HepG2 (cell line): ENCODE measurements around the gene TRMT5. TPM values are rescaled to one million over a fixed set of nuclear protein-coding genes. Genes with fewer than 3 reads are reported as not detected.

Experiments
- ATAC-seq: fragments of 200-7000 bp; cut with Tn5 transposase; 3 replicates; pipeline ENCODE4 v1.9.1; 2020; ENCODE audit warnings: mild to moderate bottlenecking, moderate library complexity
- BruUV-seq: library from RNA; stranded (reverse); fragments of 400-500 nt; replicated peaks from 2 replicates; lab custom pipeline; 2021; lab: Mats Ljungman, UMichigan
- CTCF ChIA-PET: fragments of 300-600 bp; formaldehyde crosslinking; extraction: SDS; loops from one replicate; lab custom pipeline; 2021; ENCODE audit warnings: low total read pairs, inconsistent platforms, low intra/inter-chr PET ratio; lab: Yijun Ruan, JAX
- POLR2A ChIA-PET: fragments of 350-600 bp; sonication (Branson Sonifier 250); formaldehyde crosslinking; loops from one replicate; lab custom pipeline; 2020; ENCODE audit warnings: antibody characterized with exemption, inconsistent platforms; lab: Yijun Ruan, JAX
- DNase-seq: peaks from one replicate; pipeline ENCODE4 v3.0.0-alpha.2; 2015; ENCODE audit warnings: low spot score
- FAIRE-seq: peaks from 3 replicates; lab custom pipeline; 2011; peaks lifted over from hg19 to GRCh38; lab: Jason Lieb, UNC
- H2AFZ ChIP-seq: one replicate; pipeline ENCODE4 v1.6.1; 2011; ENCODE audit warnings: low read length, inconsistent platforms
- H3K27ac ChIP-seq: fragments of 300-600 bp; 3 replicates; pipeline ENCODE4 v1.8.0; 2011; ENCODE audit warnings: mixed run types, mild to moderate bottlenecking, mixed read lengths, low read length, inconsistent platforms; ENCODE audit not compliant: insufficient read depth; ENCODE audit errors: extremely low read length
- H3K27me3 ChIP-seq, 2 experiments: fragments of 200-600 bp in 1 of 2; 2 replicates in 1 of 2; 3 replicates in 1 of 2; pipeline versions ENCODE4 v1.6.0 to v1.8.0; 2011; ENCODE audit warnings: low read length in 2 of 2, mild to moderate bottlenecking in 2 of 2, moderate library complexity in 2 of 2, inconsistent platforms in 1 of 2; ENCODE audit not compliant: insufficient read depth in 2 of 2, control insufficient read depth in 1 of 2
- H3K36me3 ChIP-seq, 2 experiments: fragments of 200-600 bp in 1 of 2; replicated peaks in 1 of 2; 2 replicates in 1 of 2; 3 replicates in 1 of 2; pipeline versions ENCODE4 v1.5.1 to v1.8.0; 2011; ENCODE audit warnings: low read length in 2 of 2, inconsistent platforms in 1 of 2; ENCODE audit not compliant: insufficient read depth in 2 of 2, control insufficient read depth in 1 of 2
- H3K4me1 ChIP-seq: 2 replicates; pipeline ENCODE4 v1.5.1; 2012; ENCODE audit warnings: low read length, inconsistent platforms; ENCODE audit not compliant: insufficient read depth
- H3K4me2 ChIP-seq: 2 replicates; pipeline ENCODE4 v1.6.0; 2011; ENCODE audit warnings: low read depth, low read length, inconsistent platforms
- H3K4me3 ChIP-seq, 3 experiments: fragments of 200-600 bp in 1 of 3; sonication (generic), shearing (Covaris generic) in 1 of 3; replicated peaks in 1 of 3; 2 replicates each; pipeline ENCODE4 v1.5.1; 2011 to 2016; ENCODE audit warnings: low read length in 3 of 3, inconsistent platforms in 2 of 3, low read depth in 2 of 3, mild to moderate bottlenecking in 2 of 3, control low read depth in 1 of 3, mixed read lengths in 1 of 3; ENCODE audit not compliant: insufficient read depth in 1 of 3
- H3K79me2 ChIP-seq: one replicate; pipeline ENCODE4 v1.6.1; 2011; ENCODE audit warnings: low read length, inconsistent platforms; ENCODE audit not compliant: insufficient read depth
- H3K9ac ChIP-seq: 2 replicates; pipeline ENCODE4 v1.6.0; 2011; ENCODE audit warnings: mild to moderate bottlenecking, low read depth, low read length, inconsistent platforms; ENCODE audit not compliant: insufficient read depth
- H3K9me3 ChIP-seq: 2 replicates; pipeline ENCODE4 v1.5.1; 2012; ENCODE audit warnings: mild to moderate bottlenecking, low read length
- H4K20me1 ChIP-seq: 2 replicates; pipeline ENCODE4 v1.6.0; 2011; ENCODE audit warnings: inconsistent platforms, mild to moderate bottlenecking, low read length, moderate library complexity; ENCODE audit not compliant: insufficient read depth
- FOXM1 ChIP-seq: sonication (generic); formaldehyde crosslinking; IDR thresholded peaks from 2 replicates; pipeline ENCODE4 v1.5.0; 2020; ENCODE audit warnings: missing genetic modification reagents
- HNRNPK ChIP-seq: fragments of 200-400 bp; formaldehyde crosslinking; IDR thresholded peaks from 2 replicates; pipeline ENCODE4 v1.6.1; 2018; ENCODE audit warnings: low read length, low read depth, moderate library complexity, mild to moderate bottlenecking; ENCODE audit not compliant: poor library complexity, severe bottlenecking
- JDP2 ChIP-seq: sonication (generic); formaldehyde crosslinking; IDR thresholded peaks from 2 replicates; pipeline ENCODE4 v1.8.1; 2022; ENCODE audit warnings: missing genetic modification reagents, borderline replicate concordance
- MEIS2 ChIP-seq: sonication (generic); formaldehyde crosslinking; IDR thresholded peaks from 2 replicates; pipeline ENCODE4 v1.9.0; 2021; ENCODE audit warnings: mild to moderate bottlenecking, missing genetic modification reagents
- PITX1 ChIP-seq: sonication (generic); formaldehyde crosslinking; IDR thresholded peaks from 2 replicates; pipeline ENCODE4 v1.5.1; 2020; ENCODE audit warnings: mild to moderate bottlenecking, missing genetic modification reagents
- ZBTB38 ChIP-seq: sonication (generic); formaldehyde crosslinking; IDR thresholded peaks from 2 replicates; pipeline ENCODE4 v1.5.1; 2020; ENCODE audit warnings: mild to moderate bottlenecking, missing genetic modification reagents
- ZNF12 ChIP-seq: sonication (generic); formaldehyde crosslinking; IDR thresholded peaks from 2 replicates; pipeline ENCODE4 v1.5.0; 2020; ENCODE audit warnings: missing genetic modification reagents
- ZNF138 ChIP-seq: sonication (generic); formaldehyde crosslinking; IDR thresholded peaks from 2 replicates; pipeline ENCODE4 v1.5.0; 2020; ENCODE audit warnings: mild to moderate bottlenecking, low read depth, missing genetic modification reagents
- ZNF34 ChIP-seq: sonication (generic); formaldehyde crosslinking; IDR thresholded peaks from 2 replicates; pipeline ENCODE4 v1.4.0; 2020; ENCODE audit warnings: mild to moderate bottlenecking, missing genetic modification reagents, borderline replicate concordance
- ZNF367 ChIP-seq: sonication (generic); formaldehyde crosslinking; IDR thresholded peaks from 2 replicates; pipeline ENCODE4 v1.4.0; 2020; ENCODE audit warnings: missing genetic modification reagents, borderline replicate concordance
- WGBS: methylation state at CpG from one replicate; pipeline ENCODE4 v1.1.6; 2017; ENCODE audit warnings: low lambda C conversion rate; 5-methylcytosine and 5-hydroxymethylcytosine counted together
- in situ Hi-C: cut with HindIII; loops from 2 replicates; pipeline ENCODE4 v1.10.0; 2017; ENCODE audit warnings: low pct_unique_long_range_greater_than_20kb; ENCODE audit not compliant: extremely low pct_ligation_motif_present
- intact Hi-C: fragments of 100-400 bp; cut with micrococcal nuclease; formaldehyde crosslinking; loops from one replicate; pipeline ENCODE4 v1.10.0; 2022; ENCODE audit not compliant: unreplicated experiment
- polyA plus RNA-seq, 8 experiments: library from polyadenylated mRNA; depleted of rRNA in 3 of 8; stranded (reverse) in 7 of 8; unstranded in 1 of 8; fragments of >200 nt; fragmentation: Illumina TruSeq in 4 of 8; extraction: Trizol in 4 of 8; gene quantifications; 2 replicates each; pipeline versions ENCODE4 v1.2.1 to v1.2.3, GENCODE V29; 2011 to 2016; ENCODE audit warnings: low read depth in 4 of 8, missing spikeins in 1 of 8, mixed read lengths in 1 of 8; ENCODE audit not compliant: insufficient read depth in 1 of 8
- total RNA-seq, 5 experiments: library from RNA; depleted of rRNA; stranded (reverse); fragments of >200 nt; fragmentation: Illumina TruSeq; extraction: Trizol; gene quantifications; 2 replicates each; pipeline ENCODE4 v1.2.3, GENCODE V29; 2016; ENCODE audit warnings: low read depth in 1 of 5
- TF ChIP-seq, protein P1 (sequence below): IDR thresholded peaks from 2 replicates; pipeline ENCODE4 v1.6.1; 2018; ENCODE audit warnings: missing genetic modification reagents
- TF ChIP-seq, protein P2 (sequence below): sonication (generic); formaldehyde crosslinking; IDR thresholded peaks from 2 replicates; pipeline ENCODE4 v1.4.0; 2020; ENCODE audit warnings: missing genetic modification reagents, borderline replicate concordance
- TF ChIP-seq, protein P3 (sequence below): IDR thresholded peaks from 2 replicates; pipeline ENCODE4 v1.6.1; 2016; ENCODE audit warnings: control low read depth
- TF ChIP-seq, protein P4 (sequence below): sonication (generic); formaldehyde crosslinking; IDR thresholded peaks from 2 replicates; pipeline ENCODE4 v1.4.0; 2020; ENCODE audit warnings: mild to moderate bottlenecking, low read depth, missing genetic modification reagents
- TF ChIP-seq, protein P5 (sequence below): IDR thresholded peaks from 2 replicates; pipeline ENCODE4 v1.6.1; 2012; ENCODE audit warnings: low read depth, low read length, improper control_type of control experiment
- TF ChIP-seq, protein P6 (sequence below): sonication (generic); formaldehyde crosslinking; conservative IDR thresholded peaks from 2 replicates; pipeline ENCODE4 v1.8.0; 2022; ENCODE audit warnings: missing genetic modification reagents

Gene TRMT5
- total and polyA plus RNA-seq, 2 of the 13 experiments (the other 11 are each of a cell fraction or from before 2014, with no cell fraction given): 3.6 to 16.0 TPM

DNA sequence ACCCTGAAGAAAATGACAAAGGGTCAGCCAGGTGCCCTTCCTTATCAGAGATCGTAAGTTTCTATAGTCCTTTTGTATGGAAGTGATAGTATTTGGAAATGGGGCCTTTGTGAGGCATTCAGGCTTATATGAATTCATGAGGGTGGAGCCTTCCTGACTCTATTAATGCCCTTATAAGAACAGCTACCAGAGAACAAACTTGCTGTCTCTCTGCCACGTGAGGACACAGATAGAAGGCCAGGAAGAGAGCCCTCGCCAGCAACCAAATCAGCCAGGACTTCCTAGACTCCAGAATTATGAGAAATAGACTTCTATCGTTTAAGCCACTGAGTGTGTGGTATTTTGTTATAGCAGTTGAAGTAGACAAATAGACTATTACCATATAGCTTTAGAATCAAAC lies 36.7 kb downstream of the TRMT5 start:
- POLR2A ChIA-PET: no interaction called here
- intact Hi-C loops (no loop called here), in situ Hi-C loops (no loop called here)
- H3K9me3 ChIP-seq: no peaks in the 10 kb centered on the region
- no peak for ATAC-seq
- DNase-seq: no peak
- H3K27me3 ChIP-seq: no peaks in the 10 kb centered on the region
- H2AFZ ChIP-seq: no peak overlapping the region
- CTCF ChIA-PET: no interaction called here
- no peak for FAIRE-seq
- no peaks in the 10 kb centered on the region for H3K4me1 ChIP-seq
- 93% methylated on average over 4 of the region's 4 CpGs for WGBS
- no peak overlapping the region for H3K4me3 ChIP-seq
- 0 out of 5 replicates have a peak, but pooled peaks cover 0 to 5% of the 10 kb centered on the region in 2 experiments for H3K36me3 ChIP-seq
- H3K79me2 ChIP-seq: no peaks in the 10 kb centered on the region
- no peak overlapping the region for H3K9ac ChIP-seq
- BruUV-seq: no TSS peak
- no peaks in the 10 kb centered on the region for H4K20me1 ChIP-seq
- no peak overlapping the region for H3K27ac ChIP-seq
- no peak overlapping the region for H3K4me2 ChIP-seq
- TF ChIP-seq, protein P1, sequence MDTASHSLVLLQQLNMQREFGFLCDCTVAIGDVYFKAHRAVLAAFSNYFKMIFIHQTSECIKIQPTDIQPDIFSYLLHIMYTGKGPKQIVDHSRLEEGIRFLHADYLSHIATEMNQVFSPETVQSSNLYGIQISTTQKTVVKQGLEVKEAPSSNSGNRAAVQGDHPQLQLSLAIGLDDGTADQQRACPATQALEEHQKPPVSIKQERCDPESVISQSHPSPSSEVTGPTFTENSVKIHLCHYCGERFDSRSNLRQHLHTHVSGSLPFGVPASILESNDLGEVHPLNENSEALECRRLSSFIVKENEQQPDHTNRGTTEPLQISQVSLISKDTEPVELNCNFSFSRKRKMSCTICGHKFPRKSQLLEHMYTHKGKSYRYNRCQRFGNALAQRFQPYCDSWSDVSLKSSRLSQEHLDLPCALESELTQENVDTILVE (CRISPR knock-in tag): no peak
- TF ChIP-seq, protein P2, sequence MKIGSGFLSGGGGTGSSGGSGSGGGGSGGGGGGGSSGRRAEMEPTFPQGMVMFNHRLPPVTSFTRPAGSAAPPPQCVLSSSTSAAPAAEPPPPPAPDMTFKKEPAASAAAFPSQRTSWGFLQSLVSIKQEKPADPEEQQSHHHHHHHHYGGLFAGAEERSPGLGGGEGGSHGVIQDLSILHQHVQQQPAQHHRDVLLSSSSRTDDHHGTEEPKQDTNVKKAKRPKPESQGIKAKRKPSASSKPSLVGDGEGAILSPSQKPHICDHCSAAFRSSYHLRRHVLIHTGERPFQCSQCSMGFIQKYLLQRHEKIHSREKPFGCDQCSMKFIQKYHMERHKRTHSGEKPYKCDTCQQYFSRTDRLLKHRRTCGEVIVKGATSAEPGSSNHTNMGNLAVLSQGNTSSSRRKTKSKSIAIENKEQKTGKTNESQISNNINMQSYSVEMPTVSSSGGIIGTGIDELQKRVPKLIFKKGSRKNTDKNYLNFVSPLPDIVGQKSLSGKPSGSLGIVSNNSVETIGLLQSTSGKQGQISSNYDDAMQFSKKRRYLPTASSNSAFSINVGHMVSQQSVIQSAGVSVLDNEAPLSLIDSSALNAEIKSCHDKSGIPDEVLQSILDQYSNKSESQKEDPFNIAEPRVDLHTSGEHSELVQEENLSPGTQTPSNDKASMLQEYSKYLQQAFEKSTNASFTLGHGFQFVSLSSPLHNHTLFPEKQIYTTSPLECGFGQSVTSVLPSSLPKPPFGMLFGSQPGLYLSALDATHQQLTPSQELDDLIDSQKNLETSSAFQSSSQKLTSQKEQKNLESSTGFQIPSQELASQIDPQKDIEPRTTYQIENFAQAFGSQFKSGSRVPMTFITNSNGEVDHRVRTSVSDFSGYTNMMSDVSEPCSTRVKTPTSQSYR (CRISPR knock-in tag): no peak
- TF ChIP-seq HNRNPK (no peak), FOXM1 (CRISPR knock-in tag) (no peak), MEIS2 (CRISPR knock-in tag) (no peak), JDP2 (no peak), PITX1 (no peak), ZNF34 (no peak), ZNF367 (CRISPR knock-in tag) (no peak), ZBTB38 (CRISPR knock-in tag) (no peak), ZNF138 (CRISPR knock-in tag) (no peak), ZNF12 (CRISPR knock-in tag) (no peak)
- TF ChIP-seq, protein P3, sequence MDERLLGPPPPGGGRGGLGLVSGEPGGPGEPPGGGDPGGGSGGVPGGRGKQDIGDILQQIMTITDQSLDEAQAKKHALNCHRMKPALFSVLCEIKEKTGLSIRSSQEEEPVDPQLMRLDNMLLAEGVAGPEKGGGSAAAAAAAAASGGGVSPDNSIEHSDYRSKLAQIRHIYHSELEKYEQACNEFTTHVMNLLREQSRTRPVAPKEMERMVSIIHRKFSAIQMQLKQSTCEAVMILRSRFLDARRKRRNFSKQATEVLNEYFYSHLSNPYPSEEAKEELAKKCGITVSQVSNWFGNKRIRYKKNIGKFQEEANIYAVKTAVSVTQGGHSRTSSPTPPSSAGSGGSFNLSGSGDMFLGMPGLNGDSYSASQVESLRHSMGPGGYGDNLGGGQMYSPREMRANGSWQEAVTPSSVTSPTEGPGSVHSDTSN (CRISPR knock-in tag): no peak
- TF ChIP-seq, protein P4, sequence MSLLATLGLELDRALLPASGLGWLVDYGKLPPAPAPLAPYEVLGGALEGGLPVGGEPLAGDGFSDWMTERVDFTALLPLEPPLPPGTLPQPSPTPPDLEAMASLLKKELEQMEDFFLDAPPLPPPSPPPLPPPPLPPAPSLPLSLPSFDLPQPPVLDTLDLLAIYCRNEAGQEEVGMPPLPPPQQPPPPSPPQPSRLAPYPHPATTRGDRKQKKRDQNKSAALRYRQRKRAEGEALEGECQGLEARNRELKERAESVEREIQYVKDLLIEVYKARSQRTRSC (CRISPR knock-in tag): no peak
- TF ChIP-seq, protein P5, sequence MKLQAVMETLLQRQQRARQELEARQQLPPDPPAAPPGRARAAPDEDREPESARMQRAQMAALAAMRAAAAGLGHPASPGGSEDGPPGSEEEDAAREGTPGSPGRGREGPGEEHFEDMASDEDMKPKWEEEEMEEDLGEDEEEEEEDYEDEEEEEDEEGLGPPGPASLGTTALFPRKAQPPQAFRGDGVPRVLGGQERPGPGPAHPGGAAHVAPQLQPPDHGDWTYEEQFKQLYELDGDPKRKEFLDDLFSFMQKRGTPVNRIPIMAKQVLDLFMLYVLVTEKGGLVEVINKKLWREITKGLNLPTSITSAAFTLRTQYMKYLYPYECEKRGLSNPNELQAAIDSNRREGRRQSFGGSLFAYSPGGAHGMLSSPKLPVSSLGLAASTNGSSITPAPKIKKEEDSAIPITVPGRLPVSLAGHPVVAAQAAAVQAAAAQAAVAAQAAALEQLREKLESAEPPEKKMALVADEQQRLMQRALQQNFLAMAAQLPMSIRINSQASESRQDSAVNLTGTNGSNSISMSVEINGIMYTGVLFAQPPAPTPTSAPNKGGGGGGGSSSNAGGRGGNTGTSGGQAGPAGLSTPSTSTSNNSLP: no peak
- TF ChIP-seq, protein P6, sequence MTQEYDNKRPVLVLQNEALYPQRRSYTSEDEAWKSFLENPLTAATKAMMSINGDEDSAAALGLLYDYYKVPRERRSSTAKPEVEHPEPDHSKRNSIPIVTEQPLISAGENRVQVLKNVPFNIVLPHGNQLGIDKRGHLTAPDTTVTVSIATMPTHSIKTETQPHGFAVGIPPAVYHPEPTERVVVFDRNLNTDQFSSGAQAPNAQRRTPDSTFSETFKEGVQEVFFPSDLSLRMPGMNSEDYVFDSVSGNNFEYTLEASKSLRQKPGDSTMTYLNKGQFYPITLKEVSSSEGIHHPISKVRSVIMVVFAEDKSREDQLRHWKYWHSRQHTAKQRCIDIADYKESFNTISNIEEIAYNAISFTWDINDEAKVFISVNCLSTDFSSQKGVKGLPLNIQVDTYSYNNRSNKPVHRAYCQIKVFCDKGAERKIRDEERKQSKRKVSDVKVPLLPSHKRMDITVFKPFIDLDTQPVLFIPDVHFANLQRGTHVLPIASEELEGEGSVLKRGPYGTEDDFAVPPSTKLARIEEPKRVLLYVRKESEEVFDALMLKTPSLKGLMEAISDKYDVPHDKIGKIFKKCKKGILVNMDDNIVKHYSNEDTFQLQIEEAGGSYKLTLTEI: no peak
